GM23338 (cell line): ENCODE data around the gene PGF.

Experiments
- CREB1 ChIP-seq: fragments of 250-450 bp; sonication (Bioruptor Pico); IDR thresholded peaks from 2 replicates; pipeline ENCODE4 v1.5.0; 2020; ENCODE audit warnings: low read depth, mild to moderate bottlenecking, moderate library complexity
- CTCF ChIP-seq, 2 experiments: fragments of 200-600 bp in 1 of 2; sonication (generic) in 1 of 2; conservative IDR thresholded peaks; 2 replicates each; pipeline versions ENCODE4 v1.5.1 to v1.6.1; 2016 to 2017; ENCODE audit warnings: antibody characterized with exemption in 2 of 2, low read depth in 2 of 2, mild to moderate bottlenecking in 2 of 2, moderate library complexity in 1 of 2
- ETS1 ChIP-seq: IDR thresholded peaks from 2 replicates; pipeline ENCODE4 v1.6.1; 2016; ENCODE audit warnings: antibody characterized with exemption
- EZH2 ChIP-seq: fragments of 200-600 bp; sonication (generic); IDR thresholded peaks from one replicate; pipeline ENCODE4 v1.8.0; 2017; ENCODE audit warnings: antibody characterized with exemption, mild to moderate bottlenecking, low read depth; ENCODE audit not compliant: unreplicated experiment
- EZH2phosphoT487 ChIP-seq: fragments of 200-600 bp; sonication (generic); IDR thresholded peaks from one replicate; pipeline ENCODE4 v1.8.1; 2018; ENCODE audit warnings: antibody characterized with exemption; ENCODE audit not compliant: unreplicated experiment
- JUNB ChIP-seq: IDR thresholded peaks from one replicate; pipeline ENCODE4 v1.6.1; 2016; ENCODE audit warnings: antibody characterized with exemption; ENCODE audit not compliant: unreplicated experiment
- POLR2AphosphoS5 ChIP-seq: IDR thresholded peaks from 2 replicates; pipeline ENCODE4 v1.6.1; 2016; ENCODE audit warnings: antibody characterized with exemption, low read depth
- REST ChIP-seq: IDR thresholded peaks from one replicate; pipeline ENCODE4 v1.6.1; 2018; ENCODE audit warnings: antibody characterized with exemption; ENCODE audit not compliant: unreplicated experiment
- ZNF114 ChIP-seq: fragments of 250-450 bp; sonication (Bioruptor Pico); IDR thresholded peaks from 2 replicates; pipeline ENCODE4 v1.5.0; 2020; ENCODE audit warnings: mild to moderate bottlenecking, moderate library complexity
- ZNF331 ChIP-seq: fragments of 250-450 bp; sonication (Bioruptor Pico); IDR thresholded peaks from 2 replicates; pipeline ENCODE4 v1.5.0; 2020; ENCODE audit warnings: low read depth, mild to moderate bottlenecking, moderate library complexity

- no peak for TF ChIP-seq CTCF (conservative IDR thresholded peaks at IDR 0.05; ENCODE audit: low read depth in 2 of 2)
- TF ChIP-seq JUNB = no peak
- TF ChIP-seq EZH2 = no peak
- no peak for TF ChIP-seq POLR2AphosphoS5
- no peak for TF ChIP-seq CREB1 (CRISPR knock-in tag)
- no peak for TF ChIP-seq ETS1
- no peak for TF ChIP-seq REST
- TF ChIP-seq ZNF114 (CRISPR knock-in tag) = no peak
- no peak for TF ChIP-seq EZH2phosphoT487
- TF ChIP-seq ZNF331 (CRISPR knock-in tag) = no peak
Measured at GRCh38 chr14:74941676-74942097, 13.7 kb downstream of the PGF start.
